ENCODE results near the gene ADGRV1.
"Not testable (repeated sequence)": the region's sequence is repeated elsewhere in the genome, so short reads cannot be mapped to it uniquely, and the experiment has no call there.

Gene ADGRV1

DNA sequence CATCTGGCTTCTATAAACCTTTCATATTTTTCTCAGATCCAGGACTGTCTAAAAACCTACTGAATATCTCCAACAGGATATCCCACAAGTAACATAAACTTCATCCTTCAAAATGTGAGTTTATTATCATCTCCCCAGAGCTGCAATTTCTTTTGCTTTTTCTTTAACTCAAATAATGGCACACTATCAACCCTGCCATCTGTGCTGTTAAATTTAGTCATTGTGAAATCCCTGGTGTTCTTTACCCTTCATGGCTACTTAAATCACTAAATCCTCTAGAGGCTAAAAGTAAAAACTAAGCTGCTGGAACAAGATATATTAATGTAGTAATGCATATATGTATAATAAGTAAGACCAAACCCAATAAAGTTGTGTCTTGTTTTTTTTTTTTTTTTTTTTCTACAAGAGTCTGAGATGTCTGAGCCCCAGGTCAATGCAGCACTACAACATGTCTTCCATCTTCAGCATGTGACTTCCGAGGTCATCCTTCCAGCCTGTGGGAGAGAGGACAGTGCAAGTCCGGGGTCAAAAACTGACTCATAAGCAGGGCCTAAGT, 362.9 kb downstream of the ADGRV1 start:
- DNase-seq, result no peak

DNA sequence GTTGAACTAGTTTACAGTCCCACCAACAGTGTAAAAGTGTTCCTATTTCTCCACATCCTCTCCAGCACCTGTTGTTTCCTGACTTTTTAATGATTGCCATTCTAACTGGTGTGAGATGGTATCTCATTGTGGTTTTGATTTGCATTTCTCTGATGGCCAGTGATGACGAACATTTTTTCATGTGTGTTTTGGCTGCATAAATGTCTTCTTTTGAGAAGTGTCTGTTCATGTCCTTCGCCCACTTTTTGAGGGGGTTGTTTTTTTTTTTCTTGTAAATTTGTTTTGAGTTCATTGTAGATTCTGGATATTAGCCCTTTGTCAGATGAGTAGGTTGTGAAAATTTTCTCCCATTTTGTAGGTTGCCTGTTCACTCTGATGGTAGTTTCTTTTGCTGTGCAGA, 365.6 kb downstream of the ADGRV1 start:
- not testable (repeated sequence) for DNase-seq

DNA sequence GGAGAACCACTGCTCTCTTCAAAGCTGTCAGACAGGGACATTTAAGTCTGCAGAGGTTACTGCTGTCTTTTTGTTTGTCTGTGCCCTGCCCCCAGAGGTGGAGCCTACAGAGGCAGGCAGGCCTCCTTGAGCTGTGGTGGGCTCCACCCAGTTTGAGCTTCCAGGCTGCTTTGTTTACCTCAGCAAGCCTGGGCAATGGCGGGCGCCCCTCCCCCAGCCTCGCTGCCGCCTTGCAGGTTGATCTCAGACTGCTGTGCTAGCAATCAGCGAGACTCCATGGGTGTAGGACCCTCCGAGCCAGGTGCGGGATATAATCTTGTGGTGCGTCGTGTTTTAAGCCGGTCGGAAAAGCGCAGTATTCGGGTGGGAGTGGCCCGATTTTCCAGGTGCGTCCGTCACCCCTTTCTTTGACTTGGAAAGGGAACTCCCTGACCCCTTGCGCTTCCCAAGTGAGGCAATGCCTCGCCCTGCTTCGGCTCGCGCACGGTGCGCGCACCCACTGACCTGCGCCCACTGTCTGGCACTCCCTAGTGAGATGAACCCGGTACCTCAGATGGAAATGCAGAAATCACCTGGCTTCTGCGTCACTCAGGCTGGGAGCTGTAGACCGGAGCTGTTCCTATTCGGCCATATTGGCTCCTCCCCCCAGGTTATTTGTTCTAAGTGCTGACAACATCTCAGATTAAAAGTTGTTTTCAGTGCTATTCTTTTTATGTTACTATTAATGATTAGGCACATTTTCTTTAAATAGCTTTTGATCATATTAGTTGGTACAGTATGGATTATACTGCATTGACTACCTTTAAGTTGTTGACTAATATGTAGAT, 370.6 kb downstream of the ADGRV1 start:
- DNase-seq, result not testable (repeated sequence)

DNA sequence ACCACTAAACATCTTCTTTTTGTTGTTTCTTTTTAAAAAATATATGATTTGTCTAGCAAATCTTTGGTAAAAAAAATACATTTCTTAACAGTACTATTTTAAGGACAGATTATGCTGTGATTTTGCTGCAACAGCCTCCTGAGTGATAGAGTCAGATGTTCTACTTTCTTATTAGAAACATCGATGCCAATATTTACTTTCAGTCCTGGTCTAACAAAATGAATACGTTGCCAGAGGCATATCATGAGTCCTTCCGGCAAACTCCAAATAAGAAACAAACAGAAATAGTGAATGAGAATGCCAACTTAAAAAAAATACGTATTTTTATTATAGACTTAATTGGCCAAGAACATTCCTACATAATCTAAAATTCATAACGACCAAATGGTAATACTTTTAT, 371.5 kb downstream of the ADGRV1 start:
- no peak for DNase-seq

DNA sequence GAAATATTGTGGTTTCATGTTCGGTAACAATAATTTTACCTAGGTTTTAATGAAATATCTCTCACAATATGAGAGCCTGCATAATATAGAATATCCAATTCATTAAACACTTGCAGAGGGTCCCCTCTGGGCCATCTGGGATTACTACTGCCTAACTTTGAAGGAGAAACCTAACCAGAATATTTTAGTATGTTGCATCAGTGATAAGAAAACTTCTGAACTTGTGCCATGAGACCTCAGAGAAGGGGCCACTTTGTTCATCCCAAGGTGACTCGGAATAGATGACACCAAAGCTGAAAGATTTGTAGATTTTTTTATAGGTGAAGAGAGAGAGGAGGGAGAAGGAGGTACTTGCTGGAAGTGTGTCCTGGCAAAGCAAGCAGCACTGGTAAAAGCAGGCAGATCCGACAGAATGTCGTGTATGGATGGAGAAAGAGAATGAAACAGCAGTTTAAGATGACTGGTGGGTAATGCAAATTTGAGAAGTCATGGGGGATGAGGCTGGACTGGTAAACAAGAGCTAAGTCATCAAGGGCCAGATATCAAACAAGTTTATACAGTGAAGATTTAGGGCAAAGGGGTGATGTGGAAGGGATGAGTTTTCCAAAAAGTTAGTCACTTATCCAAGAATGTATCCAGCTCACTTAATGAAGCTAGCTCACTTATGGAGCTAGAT, 372.3 kb downstream of the ADGRV1 start:
- no peak for DNase-seq

DNA sequence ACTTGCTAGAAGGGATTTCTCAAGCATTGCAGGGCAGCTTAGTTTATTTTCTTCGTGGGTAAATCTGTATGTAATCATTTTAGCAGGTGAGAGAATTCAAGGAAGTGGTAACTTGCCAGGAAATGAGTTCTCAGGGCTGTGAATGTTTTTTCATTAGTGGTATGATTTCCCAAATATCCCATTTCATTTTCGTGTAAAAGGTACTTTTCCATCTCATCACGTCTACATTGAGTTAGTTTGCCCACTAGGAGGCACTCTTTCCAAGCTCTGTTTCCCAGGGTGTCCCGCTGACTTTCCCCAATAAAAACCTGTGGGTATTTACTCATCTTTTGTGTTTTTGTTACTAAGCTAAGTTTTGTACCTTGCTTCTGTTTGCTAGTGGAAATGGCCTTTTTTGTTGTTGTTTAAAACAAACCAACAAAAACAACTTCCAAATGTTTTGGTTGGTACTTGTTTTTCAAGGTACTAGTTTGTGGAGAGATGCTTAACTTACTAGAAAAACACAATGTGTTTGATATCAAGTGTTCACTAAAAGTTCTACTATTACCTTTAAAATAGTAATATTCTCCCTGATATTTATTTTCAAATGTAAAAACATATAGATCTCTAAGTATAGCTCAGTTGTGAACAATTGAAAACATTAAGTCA, 373.6 kb downstream of the ADGRV1 start:
- DNase-seq, result peak; percentile 61 to 88

DNA sequence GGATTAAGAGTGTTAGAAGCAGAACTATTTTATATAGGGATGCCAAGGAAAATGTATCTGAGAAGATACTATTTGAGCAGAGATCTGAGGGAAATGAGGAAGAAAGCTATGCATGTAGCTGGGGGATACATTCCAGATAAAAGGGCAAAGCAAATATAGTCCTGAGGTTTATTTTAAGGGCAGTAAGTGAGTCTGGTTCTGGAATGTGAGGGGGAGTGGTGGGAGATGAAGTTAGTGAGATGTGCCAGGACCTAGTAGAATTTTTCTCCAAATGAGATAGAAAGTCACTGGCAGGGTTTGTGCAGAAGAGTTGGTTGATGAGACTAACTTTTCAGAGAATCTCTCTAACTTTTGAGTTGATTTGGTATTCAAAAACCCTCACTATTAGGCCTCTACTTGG, 374.7 kb downstream of the ADGRV1 start:
- no peak for DNase-seq

DNA sequence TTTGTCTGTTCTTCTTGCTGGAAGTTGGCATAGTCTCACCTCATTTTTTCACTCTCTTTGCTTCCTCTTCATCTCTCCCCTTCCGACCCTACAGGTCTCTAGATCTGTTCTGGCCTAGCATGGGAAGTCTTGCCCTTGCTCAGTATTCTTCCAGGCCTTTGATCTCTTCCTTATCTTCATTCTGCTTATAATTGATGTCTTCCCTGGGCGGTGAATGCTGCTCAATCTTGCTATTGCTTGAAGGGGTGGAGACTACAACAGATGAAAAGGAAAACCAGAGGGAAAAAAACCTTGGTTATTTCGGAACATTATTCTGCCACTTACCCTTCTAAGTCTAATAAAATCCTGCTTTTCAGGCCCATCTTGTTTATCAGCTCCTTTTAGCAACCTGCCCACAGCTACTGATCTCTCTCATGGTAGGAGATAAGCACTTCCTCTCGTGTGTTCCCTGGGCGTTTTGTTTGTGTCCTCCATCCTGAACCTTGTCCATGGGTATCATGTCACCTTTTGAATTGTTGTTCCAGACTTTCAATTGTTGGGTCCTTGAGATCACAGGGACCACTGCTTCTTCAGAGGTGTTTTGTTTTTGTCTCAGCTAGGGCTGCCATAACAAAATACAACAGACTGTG, 375.6 kb downstream of the ADGRV1 start:
- no peak for DNase-seq

DNA sequence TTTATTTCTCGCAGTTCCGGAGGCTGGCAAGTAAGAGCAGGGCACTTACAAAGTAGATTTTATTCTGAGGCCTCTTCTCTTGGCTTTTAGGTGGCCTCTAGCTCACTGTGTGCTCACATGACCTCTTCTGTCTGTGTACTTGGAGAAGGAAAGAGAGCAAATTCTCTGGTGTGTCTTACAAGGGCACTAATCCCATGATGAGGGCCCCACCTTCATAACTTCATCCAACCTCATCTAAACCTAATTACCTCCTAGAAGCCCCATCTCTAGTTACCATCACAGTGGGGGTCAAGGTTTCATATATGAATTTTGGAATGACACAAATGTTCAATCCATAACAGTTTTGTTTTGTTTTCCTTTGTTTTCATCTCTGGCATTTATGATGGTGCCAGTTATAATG, 376.1 kb downstream of the ADGRV1 start:
- DNase-seq, result no peak

DNA sequence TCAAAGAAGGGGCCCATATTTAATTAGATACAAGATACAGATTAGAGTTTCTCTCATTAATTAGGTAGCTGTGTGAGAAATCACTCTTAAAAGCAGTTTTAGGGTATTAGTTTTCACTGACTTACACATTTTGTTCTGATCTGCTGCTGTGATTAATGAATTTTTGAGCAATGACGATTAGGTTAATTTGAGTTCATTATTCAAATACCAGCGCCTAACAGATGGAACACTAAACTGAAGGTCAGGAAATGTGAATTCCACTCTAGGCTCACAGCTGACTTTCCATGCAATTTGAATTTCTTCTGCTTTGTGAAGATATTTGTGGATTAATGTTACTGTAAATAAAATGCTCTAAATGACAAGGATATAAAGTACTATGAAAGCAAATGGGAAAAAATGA, 380.6 kb downstream of the ADGRV1 start:
- DNase-seq, result no peak

DNA sequence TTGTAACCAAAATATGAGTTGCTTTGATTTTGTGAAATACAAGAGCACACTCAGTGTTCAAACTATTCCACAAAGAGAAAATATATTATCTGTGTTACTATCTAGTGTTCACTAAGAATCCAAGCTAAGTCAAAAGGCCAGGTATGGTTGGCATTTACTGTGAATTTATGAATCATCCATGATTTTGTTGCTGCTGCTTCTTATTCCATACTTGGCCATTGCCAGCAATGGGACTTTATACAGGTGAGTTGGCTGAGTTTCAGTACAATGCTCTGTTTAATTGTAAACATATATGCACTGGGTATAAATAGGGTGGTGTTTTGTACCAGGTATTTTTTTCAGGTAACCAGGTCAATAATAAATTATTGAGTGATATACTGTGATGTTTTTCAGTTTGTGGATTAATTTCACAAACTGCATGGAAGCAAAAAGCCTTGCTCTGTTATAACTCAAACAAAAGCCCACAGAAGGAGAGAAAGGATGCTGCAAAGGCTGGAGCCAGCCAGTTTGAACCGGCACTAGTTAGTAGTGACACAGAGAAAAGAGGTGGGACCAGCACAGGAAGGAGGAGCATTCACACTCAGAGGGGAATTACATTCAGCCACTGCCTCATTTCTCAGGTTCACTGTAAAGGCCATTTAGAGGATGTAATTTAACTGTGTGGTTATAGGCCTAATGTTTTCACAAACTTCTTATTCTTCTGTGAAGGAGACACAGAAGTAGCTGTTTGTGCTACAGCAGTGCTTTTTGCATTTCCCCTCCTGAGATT, 381.8 kb downstream of the ADGRV1 start:
- no peak for DNase-seq

DNA sequence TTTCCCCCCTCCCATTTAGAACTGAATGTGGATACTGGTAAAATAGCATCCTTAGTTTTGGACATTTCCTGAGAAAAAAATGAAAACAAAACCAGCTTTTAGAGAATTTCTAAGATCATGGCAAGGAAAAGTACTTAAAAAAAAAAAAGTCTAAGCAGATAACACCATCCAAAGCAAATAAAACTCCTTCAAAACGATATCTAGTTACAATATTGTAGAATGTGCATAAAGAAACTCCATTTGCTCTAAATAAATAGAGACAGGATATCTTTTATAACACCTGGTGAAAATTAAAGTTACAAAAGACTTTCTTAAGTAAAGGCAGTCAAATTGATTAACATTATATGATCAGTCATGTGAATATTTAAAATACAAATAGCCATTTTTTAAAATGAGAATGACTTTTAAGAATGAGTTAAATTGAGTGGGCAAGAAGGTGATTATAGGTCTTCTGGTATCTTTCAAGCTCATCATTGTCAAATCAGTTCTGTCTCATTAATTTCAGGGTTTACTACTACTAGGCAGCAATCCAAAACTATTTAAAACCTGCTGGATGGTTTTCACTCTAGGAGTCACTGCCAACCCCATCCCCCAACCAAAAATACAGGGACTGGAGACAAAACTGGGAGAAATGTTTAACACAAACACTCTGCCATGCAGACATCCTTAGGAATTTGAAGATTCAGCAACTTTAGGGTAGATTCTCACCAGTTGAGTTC, 382.6 kb downstream of the ADGRV1 start:
- no peak for DNase-seq

DNA sequence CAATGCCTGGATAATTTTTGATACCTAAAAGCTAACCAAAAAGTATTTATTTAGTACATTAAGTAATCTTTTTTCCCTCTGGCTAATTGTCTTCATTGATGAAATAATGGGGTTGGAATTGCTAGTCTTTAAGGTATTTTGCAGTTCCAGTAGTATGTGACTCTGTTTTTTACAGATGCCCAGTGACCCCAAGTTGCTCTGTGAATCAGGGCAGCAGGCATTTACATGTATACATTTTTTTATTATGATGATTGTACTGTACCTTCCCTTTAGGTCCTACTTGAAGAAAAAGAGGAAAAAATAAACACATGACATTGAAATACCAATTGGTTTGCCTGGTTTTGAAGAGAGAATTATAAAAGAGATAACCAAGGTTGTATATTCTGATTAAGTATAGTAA, 385.5 kb downstream of the ADGRV1 start:
- no peak for DNase-seq

DNA sequence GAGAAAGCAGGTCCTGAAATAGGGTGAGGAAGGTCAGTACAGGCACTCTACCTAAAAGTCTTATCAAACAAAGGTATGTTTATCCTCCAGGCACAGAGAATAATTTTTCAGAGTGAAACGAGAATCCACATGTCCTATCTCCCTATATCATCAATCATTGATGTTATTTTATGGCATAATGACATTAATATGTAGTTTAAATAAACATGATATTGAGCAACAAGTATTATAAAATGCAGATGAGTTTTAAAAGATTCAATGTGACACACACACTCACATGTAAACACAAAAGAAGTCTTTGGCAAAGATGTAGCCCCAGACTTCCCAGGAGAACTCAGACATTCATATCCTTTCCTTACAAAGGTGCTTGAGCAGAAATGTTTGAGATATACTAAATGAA, 389.1 kb downstream of the ADGRV1 start:
- no peak for DNase-seq

DNA sequence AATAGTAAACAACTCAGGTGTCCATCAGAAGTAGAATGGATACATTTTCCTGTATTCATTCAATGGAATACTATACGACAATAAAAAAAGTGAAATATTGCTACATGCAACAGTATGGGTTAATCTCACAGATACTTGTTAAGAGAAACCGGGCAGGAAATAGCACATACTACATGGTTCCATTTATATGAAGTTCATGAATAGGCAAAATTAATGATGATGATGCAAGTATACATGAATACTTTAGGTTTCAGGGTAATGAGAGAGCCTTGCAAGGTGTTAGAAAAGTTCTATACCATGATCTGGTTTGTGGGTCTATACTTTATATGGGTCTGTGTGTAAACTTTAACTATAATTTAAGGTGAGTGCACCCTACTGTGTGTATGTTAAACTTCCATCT, 390.4 kb downstream of the ADGRV1 start:
- no peak for DNase-seq

DNA sequence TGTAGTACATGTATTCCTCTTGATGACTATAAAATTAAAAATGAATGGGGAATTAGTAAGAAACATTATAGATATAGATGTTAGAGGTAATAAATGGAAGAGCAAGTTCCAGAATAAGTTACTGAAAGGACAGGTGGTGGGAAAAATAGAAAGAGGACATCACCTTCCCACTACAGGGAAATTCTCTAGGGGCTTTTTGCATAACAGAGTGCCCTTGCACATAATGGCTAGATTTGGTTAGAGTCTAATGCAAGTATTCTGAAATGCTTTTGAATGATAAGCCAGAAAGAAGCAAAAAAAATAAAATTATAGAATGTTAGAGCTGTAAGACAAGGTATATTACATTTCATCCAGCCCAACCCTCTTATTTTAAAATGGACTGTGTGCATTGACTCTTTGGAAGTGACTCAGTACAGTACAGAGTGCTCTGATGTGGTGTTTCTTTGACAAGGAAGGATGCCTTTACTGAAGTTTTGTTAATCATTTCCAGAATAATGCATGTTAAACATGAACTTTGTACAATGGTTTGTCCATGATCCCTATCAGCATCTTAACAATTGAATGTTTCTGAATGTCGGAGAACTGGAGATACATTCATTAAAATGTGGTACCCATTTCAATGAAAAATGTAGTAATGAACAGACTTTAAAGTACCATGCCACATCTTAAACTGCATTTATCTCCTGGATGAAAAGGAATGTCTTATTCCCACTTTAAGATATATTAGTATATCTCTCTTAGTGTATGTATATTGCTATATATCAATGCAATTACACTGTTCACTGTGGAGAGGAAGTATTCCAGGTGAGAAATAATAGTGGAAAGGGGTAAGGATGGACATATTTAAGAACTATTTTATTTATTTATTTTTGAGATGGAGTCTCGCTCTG, 391.1 kb downstream of the ADGRV1 start:
- DNase-seq, result no peak

DNA sequence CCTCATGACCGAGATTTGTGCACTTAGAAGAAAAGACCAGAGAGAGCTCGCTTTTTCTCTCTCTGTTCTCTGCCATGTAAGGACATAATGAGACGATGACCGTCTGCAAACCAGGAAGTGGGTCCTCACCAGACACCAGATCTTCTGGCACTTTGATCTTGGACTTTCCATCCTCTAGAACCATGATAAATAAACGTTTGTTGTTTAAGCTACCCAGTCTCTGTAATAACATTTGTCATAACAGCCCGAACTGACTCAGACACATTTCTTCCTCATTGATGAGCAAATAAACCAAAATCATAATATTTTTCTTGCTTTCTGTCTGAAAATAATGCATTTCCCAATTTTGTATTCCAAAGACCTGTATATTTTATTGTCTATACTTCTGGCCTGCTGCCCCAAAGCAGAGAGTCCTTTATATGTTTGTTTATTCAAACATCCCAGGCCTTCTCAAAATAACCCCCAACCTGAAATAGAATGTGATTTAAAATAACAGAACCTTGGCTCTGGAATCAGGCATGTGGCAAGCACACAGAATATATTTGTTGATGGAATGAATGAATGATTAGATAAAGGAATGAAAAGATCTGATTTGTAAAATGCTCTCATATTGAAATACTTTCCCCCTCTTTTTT, 396.5 kb downstream of the ADGRV1 start:
- DNase-seq, result no peak

DNA sequence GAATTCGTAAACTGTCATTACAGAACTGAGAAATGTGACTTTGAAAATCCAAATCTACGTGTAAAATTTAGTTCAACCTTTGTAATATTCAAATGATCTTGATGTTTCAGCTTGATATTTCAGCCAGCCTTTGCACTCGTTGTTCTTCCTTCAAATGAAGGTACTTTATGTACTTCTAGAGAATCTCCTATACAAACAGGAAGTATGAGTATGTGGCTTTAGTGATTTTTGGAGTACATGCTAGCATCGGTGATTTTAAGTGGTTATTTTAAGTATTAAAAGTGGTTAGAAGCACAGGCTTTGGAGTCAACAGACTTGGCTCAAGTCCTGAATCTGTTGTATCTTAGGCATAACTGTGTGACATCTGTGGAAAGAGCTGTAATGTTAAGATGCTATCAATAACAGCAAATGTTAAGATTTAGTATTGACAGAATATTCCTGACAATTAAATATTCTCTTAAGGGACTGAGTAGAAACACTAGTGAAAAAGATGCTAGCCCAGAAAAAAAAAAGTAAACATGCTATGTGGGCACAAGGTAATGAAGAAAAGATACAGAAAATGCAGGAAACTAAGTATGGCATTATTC, 398.0 kb downstream of the ADGRV1 start:
- no peak for DNase-seq

DNA sequence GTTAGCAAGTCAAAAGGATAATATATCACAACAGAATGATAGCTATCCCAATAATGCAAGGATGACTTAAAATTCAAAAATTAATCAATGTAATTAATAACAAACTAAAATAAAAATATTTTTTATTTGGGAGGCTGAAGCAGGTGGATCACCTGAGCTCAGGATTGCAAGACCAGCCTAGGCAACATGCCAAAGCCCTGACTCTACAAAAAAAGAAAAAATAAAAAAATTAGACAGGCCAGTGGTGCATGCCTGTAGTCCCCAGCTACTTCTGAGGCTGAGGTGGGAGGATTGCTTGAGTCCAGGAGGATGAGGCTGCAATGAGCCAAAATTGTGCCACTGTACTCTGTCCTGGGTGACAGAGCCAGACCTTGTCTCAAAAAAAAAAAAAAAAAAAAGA, 399.3 kb downstream of the ADGRV1 start:
- DNase-seq, result no peak

DNA sequence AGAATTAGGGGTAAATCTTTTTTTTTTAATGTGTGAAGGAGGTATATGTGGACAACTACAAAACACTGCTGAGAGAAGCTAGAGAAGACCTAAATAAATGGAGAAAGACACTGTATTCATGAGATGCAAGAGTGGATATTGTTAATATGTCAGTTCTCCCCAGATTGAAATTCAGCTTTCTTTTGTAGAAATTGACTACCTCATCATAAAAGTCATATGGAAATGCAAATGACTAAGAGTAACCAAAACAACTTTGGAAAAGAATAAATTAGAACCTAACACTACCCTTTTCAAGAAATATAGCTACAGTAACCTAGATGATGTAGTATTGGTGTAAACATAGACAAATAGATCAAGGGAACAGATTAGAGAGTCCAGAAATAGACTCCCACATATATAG, 400.7 kb downstream of the ADGRV1 start:
- no peak for DNase-seq
